HG03442 (cell line): ENCODE measurements around the gene SIVA1.

Source experiments
- ATAC-seq: cut with Tn5 transposase; IDR thresholded peaks from one replicate; pipeline ENCODE4 v1.9.1; 2021; ENCODE audit warnings: mild to moderate bottlenecking, moderate library complexity; ENCODE audit not compliant: unreplicated experiment

Gene SIVA1

GRCh38 chr14:104770851-104771272 is 17.9 kb downstream of the SIVA1 start:
- ATAC-seq: no peak

- no peak for ATAC-seq
Observed at GRCh38 chr14:104771374-104771773, 18.4 kb downstream of the SIVA1 start.

GRCh38 chr14:104771918-104772706 is 19.2 kb downstream of the SIVA1 start:
- no peak for ATAC-seq

- ATAC-seq: no peak
Observed at GRCh38 chr14:104772707-104773504, 20.0 kb downstream of the SIVA1 start.

- no peak for ATAC-seq
Observed at GRCh38 chr14:104773505-104774452, 20.8 kb downstream of the SIVA1 start.

- no peak for ATAC-seq
Observed at GRCh38 chr14:104774453-104775072, 21.6 kb downstream of the SIVA1 start.

GRCh38 chr14:104775073-104775489 is 22.1 kb downstream of the SIVA1 start:
- ATAC-seq: no peak

- no peak for ATAC-seq
Observed at GRCh38 chr14:104776481-104776880, 23.5 kb downstream of the SIVA1 start.

- no peak for ATAC-seq
Observed at GRCh38 chr14:104776961-104777807, 24.2 kb downstream of the SIVA1 start.

GRCh38 chr14:104777808-104778249 is 24.9 kb downstream of the SIVA1 start:
- ATAC-seq: no peak

GRCh38 chr14:104778694-104779331 is 25.9 kb downstream of the SIVA1 start:
- ATAC-seq: no peak

GRCh38 chr14:104779776-104780512 is 27.0 kb downstream of the SIVA1 start:
- ATAC-seq: no peak

GRCh38 chr14:104780513-104781030 is 27.6 kb downstream of the SIVA1 start:
- no peak for ATAC-seq

- ATAC-seq: no peak
Observed at GRCh38 chr14:104781271-104782077, 28.5 kb downstream of the SIVA1 start.

GRCh38 chr14:104782086-104782807 is 29.3 kb downstream of the SIVA1 start:
- no peak for ATAC-seq

- ATAC-seq: no peak
Observed at GRCh38 chr14:104782808-104783139, 29.8 kb downstream of the SIVA1 start.
